H1 (cell line): ENCODE data around the gene RAD50. TPM values are rescaled to one million over a fixed set of nuclear protein-coding genes. Genes with fewer than 3 reads are reported as not detected.
"Not testable (repeated sequence)": the region's sequence is repeated elsewhere in the genome, so short reads cannot be mapped to it uniquely, and the experiment has no call there.

Source experiments
- CTCF ChIA-PET: fragments of 300-600 bp; sonication (Branson Sonifier 250); formaldehyde crosslinking; loops from one replicate; lab custom pipeline; 2021; ENCODE audit not compliant: partially characterized antibody; lab: Charles Lee
- POLR2A ChIA-PET: fragments of 300-600 bp; sonication (Branson Sonifier 250); formaldehyde crosslinking; loops from one replicate; lab custom pipeline; 2021; ENCODE audit warnings: inconsistent platforms; ENCODE audit not compliant: partially characterized antibody; lab: Charles Lee
- DNase-seq, 2 experiments: peaks; one replicate each; pipeline versions ENCODE4 v3.0.0 to v3.0.0-alpha.2; 2010 to 2022; ENCODE audit warnings: low spot score in 2 of 2, low read depth in 1 of 2, mixed read lengths in 1 of 2
- FAIRE-seq: peaks from 2 replicates; lab custom pipeline; 2011; peaks lifted over from hg19 to GRCh38; lab: Jason Lieb, UNC
- H2AFZ ChIP-seq: 2 replicates; pipeline ENCODE4 v1.8.1; 2012; ENCODE audit warnings: low read length, inconsistent platforms
- H2AK5ac ChIP-seq: 2 replicates; pipeline ENCODE4 v1.6.1; 2013; ENCODE audit warnings: low read depth, low read length
- H2BK120ac ChIP-seq: replicated peaks from 2 replicates; pipeline ENCODE3; 2013; ENCODE audit warnings: low read depth, low read length, inconsistent platforms
- H2BK12ac ChIP-seq: 2 replicates; pipeline ENCODE4 v1.6.1; 2013; ENCODE audit warnings: low read depth, low read length
- H2BK15ac ChIP-seq: 2 replicates; pipeline ENCODE4 v1.6.1; 2013; ENCODE audit warnings: low read length
- H2BK20ac ChIP-seq: 2 replicates; pipeline ENCODE4 v1.6.1; 2013; ENCODE audit warnings: low read length
- H2BK5ac ChIP-seq: 2 replicates; pipeline ENCODE4 v1.6.1; 2013; ENCODE audit warnings: low read depth, low read length
- H3K14ac ChIP-seq: 2 replicates; pipeline ENCODE4 v1.6.1; 2013; ENCODE audit warnings: inconsistent platforms; ENCODE audit not compliant: insufficient read length
- H3K18ac ChIP-seq: 2 replicates; pipeline ENCODE4 v1.6.1; 2013; ENCODE audit warnings: low read length; ENCODE audit errors: extremely low read depth
- H3K23ac ChIP-seq: 2 replicates; pipeline ENCODE4 v1.6.1; 2013; ENCODE audit warnings: inconsistent platforms; ENCODE audit not compliant: insufficient read length
- H3K23me2 ChIP-seq: 2 replicates; pipeline ENCODE4 v1.6.1; 2013; ENCODE audit warnings: low read depth, low read length
- H3K27ac ChIP-seq: 2 replicates; pipeline ENCODE4 v1.6.1; 2011; ENCODE audit warnings: low read depth, low read length, inconsistent platforms
- H3K27me3 ChIP-seq, 4 experiments: replicated peaks in 1 of 4; 1 replicate in 1 of 4; 2 replicates in 3 of 4; pipeline versions ENCODE4 v1.6.1 to v1.8.1; 2011 to 2013; ENCODE audit warnings: low read length in 3 of 4, mild to moderate bottlenecking in 3 of 4, inconsistent platforms in 2 of 4, mixed read lengths in 2 of 4, moderate library complexity in 1 of 4; ENCODE audit not compliant: control insufficient read depth in 3 of 4, insufficient read depth in 3 of 4; ENCODE audit errors: extremely low read depth in 1 of 4
- H3K36me3 ChIP-seq, 4 experiments: 2 replicates each; pipeline versions ENCODE4 v1.6.1 to v1.8.1; 2011 to 2013; ENCODE audit warnings: mild to moderate bottlenecking in 4 of 4, low read length in 3 of 4, moderate library complexity in 2 of 4, control low read depth in 1 of 4, inconsistent platforms in 1 of 4; ENCODE audit not compliant: insufficient read depth in 4 of 4, control insufficient read depth in 2 of 4
- H3K4ac ChIP-seq: replicated peaks from 2 replicates; pipeline ENCODE3; 2013; ENCODE audit warnings: low read length, low read depth, mixed read lengths, inconsistent platforms; ENCODE audit not compliant: insufficient read length
- H3K4me1 ChIP-seq, 4 experiments: replicated peaks in 1 of 4; 1 replicate in 1 of 4; 2 replicates in 3 of 4; pipeline versions ENCODE4 v1.6.1 to v1.8.1; 2011 to 2013; ENCODE audit warnings: low read length in 3 of 4, inconsistent platforms in 2 of 4, mixed read lengths in 1 of 4; ENCODE audit not compliant: insufficient read depth in 4 of 4, control insufficient read depth in 3 of 4
- H3K4me2 ChIP-seq, 2 experiments: 2 replicates each; pipeline versions ENCODE4 v1.6.1 to v1.8.1; 2011 to 2013; ENCODE audit warnings: low read depth in 2 of 2, low read length in 2 of 2, control low read depth in 1 of 2, inconsistent platforms in 1 of 2, mild to moderate bottlenecking in 1 of 2; ENCODE audit not compliant: insufficient read depth in 1 of 2
- H3K4me3 ChIP-seq, 4 experiments: fragments of 200-600, 300-600 bp in 1 of 4; sonication (generic), shearing (Covaris generic), sonication (Bioruptor Twin) in 1 of 4; 2 replicates each; pipeline versions ENCODE4 v1.5.1 to v1.8.1; 2011 to 2016; ENCODE audit warnings: low read length in 4 of 4, low read depth in 3 of 4, control low read depth in 2 of 4, inconsistent platforms in 2 of 4, mild to moderate bottlenecking in 2 of 4, mixed read lengths in 1 of 4, moderate library complexity in 1 of 4; ENCODE audit not compliant: insufficient read depth in 2 of 4; ENCODE audit errors: extremely low read depth in 1 of 4
- H3K56ac ChIP-seq: replicated peaks from 2 replicates; pipeline ENCODE3; 2013; ENCODE audit warnings: low read depth, mild to moderate bottlenecking, mixed read lengths, low read length, inconsistent platforms; ENCODE audit not compliant: insufficient read length
- H3K79me1 ChIP-seq: 2 replicates; pipeline ENCODE4 v1.6.1; 2013; ENCODE audit warnings: low read depth, low read length, control low read depth
- H3K79me2 ChIP-seq, 2 experiments: 2 replicates each; pipeline versions ENCODE4 v1.6.1 to v1.8.1; 2012 to 2013; ENCODE audit warnings: low read length in 2 of 2, mild to moderate bottlenecking in 2 of 2, inconsistent platforms in 1 of 2; ENCODE audit not compliant: insufficient read depth in 2 of 2, control insufficient read depth in 1 of 2
- H3K9ac ChIP-seq, 4 experiments: replicated peaks in 1 of 4; 1 replicate in 1 of 4; 2 replicates in 3 of 4; pipeline versions ENCODE4 v1.6.1 to v1.8.1; 2011 to 2013; ENCODE audit warnings: low read depth in 3 of 4, low read length in 3 of 4, control low read depth in 2 of 4, mild to moderate bottlenecking in 2 of 4, moderate library complexity in 2 of 4, inconsistent platforms in 1 of 4; ENCODE audit errors: extremely low read depth in 1 of 4
- H3K9me3 ChIP-seq, 2 experiments: 2 replicates each; pipeline versions ENCODE4 v1.6.1 to v1.8.1; 2012 to 2013; ENCODE audit warnings: mild to moderate bottlenecking in 2 of 2, moderate library complexity in 2 of 2, control low read depth in 1 of 2, inconsistent platforms in 1 of 2, low read depth in 1 of 2, low read length in 1 of 2, mixed read lengths in 1 of 2; ENCODE audit not compliant: insufficient read depth in 2 of 2
- H4K20me1 ChIP-seq, 2 experiments: replicated peaks in 1 of 2; 2 replicates each; pipeline versions ENCODE3 to v1.8.1; 2011 to 2013; ENCODE audit warnings: inconsistent platforms in 2 of 2, low read length in 2 of 2, mild to moderate bottlenecking in 1 of 2; ENCODE audit not compliant: insufficient read depth in 2 of 2, control insufficient read depth in 1 of 2
- H4K5ac ChIP-seq: 2 replicates; pipeline ENCODE4 v1.6.1; 2013; ENCODE audit warnings: low read length, low read depth, mixed read lengths, inconsistent platforms; ENCODE audit not compliant: insufficient read length
- H4K8ac ChIP-seq: 2 replicates; pipeline ENCODE4 v1.8.0; 2013; ENCODE audit warnings: mild to moderate bottlenecking, moderate library complexity, low read length, inconsistent platforms; ENCODE audit not compliant: insufficient read depth; ENCODE audit errors: extremely low read depth
- H4K91ac ChIP-seq: replicated peaks from 2 replicates; pipeline ENCODE3; 2013; ENCODE audit warnings: low read length, mixed read lengths, inconsistent platforms; ENCODE audit not compliant: insufficient read length
- EGR1 ChIP-seq: IDR thresholded peaks from 2 replicates; pipeline ENCODE4 v1.6.1; 2011; ENCODE audit warnings: low read depth, low read length, borderline replicate concordance
- WGBS, 2 experiments: shearing (Covaris generic) in 1 of 2; methylation state at CpG; one replicate each; pipeline versions ENCODE4 v1.1.6 to v1.1.7; 2013 to 2015; ENCODE audit warnings: low lambda C conversion rate in 2 of 2, mixed read lengths in 2 of 2, inconsistent platforms in 1 of 2, low coverage in 1 of 2, missing lambda C conversion rate in 1 of 2; ENCODE audit not compliant: insufficient replicate concordance in 2 of 2, insufficient coverage in 1 of 2, insufficient read length in 1 of 2; ENCODE audit errors: extremely low coverage in 1 of 2, missing lambda C conversion rate in 1 of 2; 5-methylcytosine and 5-hydroxymethylcytosine counted together
- polyA plus RNA-seq, 7 experiments: library from polyadenylated mRNA; depleted of rRNA in 3 of 7; stranded (reverse) in 5 of 7; unstranded in 2 of 7; fragments of >200 nt in 5 of 7; fragments of 200-250 nt in 2 of 7; gene quantifications; 1 replicate in 5 of 7; 2 replicates in 1 of 7; 4 replicates in 1 of 7; pipeline versions ENCODE4 v1.2.1 to v1.2.3, GENCODE V29; 2011 to 2013; ENCODE audit warnings: missing spikeins in 2 of 7, mixed read lengths in 2 of 7
- total RNA-seq: library from RNA; stranded (reverse); fragmentation: NEBNext Ultra II Directional; extraction: Animal tissue kit (Norgen Biotek cat#: 25700); gene quantifications from 2 replicates; pipeline ENCODE4 v1.2.1, GENCODE V29; 2021

Gene RAD50
- total and polyA plus RNA-seq, 2 of the 8 experiments (the other 6 are each of a cell fraction or from before 2014, with no cell fraction given): 10.1 to 39.4 TPM

GRCh38 chr5:132629230-132629944 is 72.6 kb downstream of the RAD50 start (continued):
- TF ChIP-seq EGR1: no peak

DNA sequence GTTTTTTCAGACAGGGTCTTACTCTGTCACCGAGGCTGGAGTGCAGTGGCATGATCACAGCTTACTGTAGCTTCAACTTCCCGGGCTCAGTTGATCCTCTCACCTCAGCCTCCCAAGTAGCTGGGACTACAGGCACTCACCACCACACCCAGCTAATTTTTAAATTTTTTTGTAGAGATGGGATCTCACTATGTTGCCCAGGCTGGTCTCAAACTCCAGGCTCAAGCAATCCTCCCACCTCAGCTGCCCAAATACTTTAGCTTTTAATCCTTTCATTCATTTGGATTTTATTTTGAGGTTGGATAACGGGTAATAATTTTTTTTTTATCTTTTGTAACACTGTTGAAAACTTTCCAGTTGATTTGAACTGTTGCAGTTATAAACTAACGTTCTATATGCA is 76.8 kb downstream of the RAD50 start:
- H3K4me1 ChIP-seq, H2AK5ac ChIP-seq, H3K56ac ChIP-seq, DNase-seq, POLR2A ChIA-PET, H3K18ac ChIP-seq, FAIRE-seq, H3K36me3 ChIP-seq, H4K20me1 ChIP-seq, H2AFZ ChIP-seq, H3K79me1 ChIP-seq, H3K23ac ChIP-seq, H2BK15ac ChIP-seq, H2BK5ac ChIP-seq, H3K27ac ChIP-seq, H3K9me3 ChIP-seq, H3K79me2 ChIP-seq, H4K91ac ChIP-seq, H2BK120ac ChIP-seq, H3K9ac ChIP-seq, H3K4me2 ChIP-seq, H2BK12ac ChIP-seq, H2BK20ac ChIP-seq, H4K5ac ChIP-seq, H3K4me3 ChIP-seq, H3K14ac ChIP-seq, H3K27me3 ChIP-seq, H3K23me2 ChIP-seq, H3K4ac ChIP-seq, H4K8ac ChIP-seq: not testable (repeated sequence)
- WGBS, 2 experiments: 97% methylated on average over 4 of the region's 4 CpGs; no CpG with 5 or more reads in 1 of the 2 experiments
- CTCF ChIA-PET: interaction anchor here (0.6 to 1.2 kb wide), 3 partner anchors 28 to 248 kb away, joined by 3 read pairs; no protein-coding TSS in a partner anchor
